Psoas muscle (tissue), 8 donors: ENCODE measurements around the gene GORASP2. TPM values are rescaled to one million over a fixed set of nuclear protein-coding genes. Genes with fewer than 3 reads are reported as not detected.
A peak's percentile ranks its signal among the peaks of the same experiment; 100 is the strongest.

Experiments used
- ATAC-seq, 4 donors: fragments of 200-7000 bp; cut with Tn5 transposase; one replicate each; pipeline ENCODE4 v1.9.1; 2020; ENCODE audit warnings: moderate library complexity in 3 of 4, mild to moderate bottlenecking in 2 of 4
- DNase-seq, 2 donors: peaks; one replicate each; pipeline ENCODE4 v3.0.0-alpha.2; 2020
- H3K27ac ChIP-seq: fragments of 200-600 bp; one replicate; pipeline ENCODE4 v1.8.0; 2022
- H3K27me3 ChIP-seq, 3 donors: fragments of 200-600 bp in 1 of 3; one replicate each; pipeline versions ENCODE4 v1.6.1 to v1.8.0; 2013 to 2022; ENCODE audit warnings: low read length in 2 of 3, mild to moderate bottlenecking in 2 of 3, moderate library complexity in 1 of 3; ENCODE audit not compliant: insufficient read depth in 3 of 3
- H3K36me3 ChIP-seq, 2 donors: fragments of 200-600 bp in 1 of 2; one replicate each; pipeline versions ENCODE4 v1.6.1 to v1.8.0; 2013 to 2022; ENCODE audit warnings: low read depth in 1 of 2, mild to moderate bottlenecking in 1 of 2, moderate library complexity in 1 of 2; ENCODE audit not compliant: insufficient read depth in 1 of 2
- H3K4me1 ChIP-seq: fragments of 200-600 bp; one replicate; pipeline ENCODE4 v1.8.0; 2022
- H3K4me3 ChIP-seq: fragments of 200-600 bp; one replicate; pipeline ENCODE4 v1.8.0; 2022; ENCODE audit warnings: mild to moderate bottlenecking
- H3K9me3 ChIP-seq: fragments of 200-600 bp; one replicate; pipeline ENCODE4 v1.8.0; 2022
- CTCF ChIP-seq: fragments of 200-600 bp; IDR thresholded peaks from one replicate; pipeline ENCODE4 v1.8.0; 2022; ENCODE audit warnings: antibody characterized with exemption
- WGBS, 3 donors: extraction: QIAGEN DNeasy Blood & Tissue Kit; methylation state at CpG; one replicate each; pipeline versions ENCODE4 v1.1.6 to v1.1.7; 2013; 5-methylcytosine and 5-hydroxymethylcytosine counted together
- intact Hi-C, 2 donors: fragments of 100-400 bp; cut with DNase I; formaldehyde crosslinking; loops; one replicate each; pipeline versions ENCODE4 v1.11.0 to v1.14.2; 2022
- polyA plus RNA-seq, 3 donors: library from polyadenylated mRNA; stranded (reverse); fragments of 200-250 nt; gene quantifications; one replicate each; pipeline ENCODE4 v1.2.3, GENCODE V29; 2013
- total RNA-seq, 4 donors: library from RNA; stranded (reverse); fragmentation: NEBNext Ultra II Directional in 2 of 4; extraction: Animal tissue kit (Norgen Biotek cat#: 25700) in 2 of 4; gene quantifications; one replicate each; pipeline versions ENCODE4 v1.2.1 to v1.2.4, GENCODE V29; 2021 to 2023
- donor health status: healthy with polysubstance abuse.
- donor health status: DM: no; HTN: no; CAD: no; lungs with moderate emphysema.
- donor health status: Bipolar disorder and iron deficiency.
- donor health status: healthy.
- donor health status: DM: yes; HTN: yes; CAD: no.
- donor health status: DM: no; HTN: no; CAD: no.
- donor health status: DM: no; HTN: no; CAD: no.
- donor health status: DM: yes; HTN: yes; CAD: no.

GORASP2 gene
- total and polyA plus RNA-seq, 7 donors: 37.8 to 76.9 (median 51.8) TPM

- intact Hi-C loops: loop anchor here (1.0 to 5.0 kb wide), 4 partner anchors 189 to 459 kb away; partner anchors contain the start of genes DCAF17 (in 2 of the 2), METTL8 (in 2 of the 2) and TLK1 (in 1 of the 2)
- H3K9me3 ChIP-seq: no peaks in the 10 kb centered on the region
- H3K4me3 ChIP-seq: peak overlapping the region; percentile 91
- no peak for TF ChIP-seq CTCF
- ATAC-seq (no peak), DNase-seq (no peak)
- no peaks in the 10 kb centered on the region for H3K27me3 ChIP-seq
- no peaks in the 10 kb centered on the region for H3K4me1 ChIP-seq
- 3 to 5% (median 3%) methylated on average over 12 of the region's 12 CpGs for WGBS, 3 donors
- H3K36me3 ChIP-seq: peaks cover 0 to 5% of the 10 kb centered on the region in 2 donors
- no peak overlapping the region for H3K27ac ChIP-seq
Measured at GRCh38 chr2:170973225-170973491, 44.1 kb downstream of the GORASP2 start.

- peak; percentile 86 to 91 for DNase-seq
- peak overlapping the region; percentile 65 for H3K27ac ChIP-seq
- WGBS, 3 donors: 5 to 7% (median 5%) methylated on average over 54 to 67 of the region's 67 CpGs
- no peaks in the 10 kb centered on the region for H3K27me3 ChIP-seq
- intact Hi-C loops: loop anchor here (1.0 to 5.0 kb wide), 4 partner anchors 189 to 459 kb away; partner anchors contain the start of genes DCAF17 (in 2 of the 2), METTL8 (in 2 of the 2) and TLK1 (in 1 of the 2)
- H3K36me3 ChIP-seq: no peaks in the 10 kb centered on the region
- H3K4me1 ChIP-seq: no peaks in the 10 kb centered on the region
- ATAC-seq: peak; percentile 96 to 99 (median 98)
- TF ChIP-seq CTCF: peak; percentile 97
- no peaks in the 10 kb centered on the region for H3K9me3 ChIP-seq
- peak overlapping the region; percentile 91 for H3K4me3 ChIP-seq
Measured at GRCh38 chr2:170973492-170974303, 44.6 kb downstream of the GORASP2 start.

GRCh38 chr2:170974304-170974993, 45.4 kb downstream of the GORASP2 start:
- H3K4me1 ChIP-seq: no peaks in the 10 kb centered on the region
- no peak for TF ChIP-seq CTCF
- ATAC-seq: peak in 2 of 4 donors; percentile 5 to 17
- H3K36me3 ChIP-seq: no peaks in the 10 kb centered on the region
- DNase-seq: no peak
- 73 to 82% (median 77%) methylated on average over 11 of the region's 11 CpGs for WGBS, 3 donors
- H3K27me3 ChIP-seq: no peaks in the 10 kb centered on the region
- no peaks in the 10 kb centered on the region for H3K9me3 ChIP-seq
- intact Hi-C loops: loop anchor here (5.0 kb wide), 3 partner anchors 188 to 458 kb away; partner anchors contain the start of genes DCAF17 (in 2 of the 2), METTL8 (in 2 of the 2) and TLK1 (in 1 of the 2)
- H3K4me3 ChIP-seq: peak overlapping the region; percentile 91
- no peak overlapping the region for H3K27ac ChIP-seq

- intact Hi-C loops: no loop called here
- no peaks in the 10 kb centered on the region for H3K9me3 ChIP-seq
- no peak for ATAC-seq
- H3K4me1 ChIP-seq: no peaks in the 10 kb centered on the region
- DNase-seq: no peak
- H3K36me3 ChIP-seq: no peaks in the 10 kb centered on the region
- 87 to 89% (median 88%) methylated on average over 17 of the region's 17 CpGs for WGBS, 3 donors
- H3K27me3 ChIP-seq: no peaks in the 10 kb centered on the region
- TF ChIP-seq CTCF: no peak
- no peak overlapping the region for H3K27ac ChIP-seq
- no peak overlapping the region for H3K4me3 ChIP-seq
Measured at GRCh38 chr2:170975127-170975942, 46.3 kb downstream of the GORASP2 start.
